ENCODE data around the gene BCL10. TPM values are rescaled to one million over a fixed set of nuclear protein-coding genes. Genes with fewer than 3 reads are reported as not detected.

BCL10 gene
- total RNA-seq, 1 donor from 2014 or later: 12.3 TPM

GRCh38 chr1:85224734-85225623 is 51.5 kb downstream of the BCL10 start:
- H3K4me1 ChIP-seq: peaks cover 11% of the 10 kb centered on the region

GRCh38 chr1:85224295-85224694 is 52.1 kb downstream of the BCL10 start:
- H3K36me3 ChIP-seq: no peaks in the 10 kb centered on the region
- no peak overlapping the region for H3K27ac ChIP-seq
- no peak for TF ChIP-seq POLR2A (IDR thresholded peaks at IDR 0.05)
- no peak for TF ChIP-seq POLR2AphosphoS5 (IDR thresholded peaks at IDR 0.05; ENCODE audit: insufficient read depth in 1 of 2, low read depth in 1 of 2)
- no peak for TF ChIP-seq CTCF (IDR thresholded peaks at IDR 0.05)
- peaks cover 11% of the 10 kb centered on the region for H3K4me1 ChIP-seq
- no peak overlapping the region for H3K4me3 ChIP-seq
- no peaks in the 10 kb centered on the region for H3K27me3 ChIP-seq
- intact Hi-C loops (cut with DNase I): no loop called here
- no peak for DNase-seq (ENCODE audit: extremely low spot score in 2 of 2)
- H3K9me3 ChIP-seq: no peaks in the 10 kb centered on the region

More at GRCh38 chr1:85224734-85225623, 51.5 kb downstream of the BCL10 start:
- Histone ChIP-seq H3K4me3 (no peak overlapping the region), H3K9me3 (no peaks in the 10 kb centered on the region), H3K27me3 (no peaks in the 10 kb centered on the region), H3K27ac (no peak overlapping the region), H3K36me3 (no peaks in the 10 kb centered on the region)
- no peak for TF ChIP-seq CTCF (IDR thresholded peaks at IDR 0.05)
- TF ChIP-seq POLR2A (IDR thresholded peaks at IDR 0.05): no peak
- no peak for TF ChIP-seq POLR2AphosphoS5 (IDR thresholded peaks at IDR 0.05; ENCODE audit: insufficient read depth in 1 of 2, low read depth in 1 of 2)
- intact Hi-C loops (cut with DNase I): no loop called here
- DNase-seq (ENCODE audit: extremely low spot score in 2 of 2): no peak

GRCh38 chr1:85223334-85223733 is 53.1 kb downstream of the BCL10 start:
- H3K9me3 ChIP-seq: no peaks in the 10 kb centered on the region
- DNase-seq (ENCODE audit: extremely low spot score in 2 of 2): no peak
- no peak overlapping the region for H3K27ac ChIP-seq

GRCh38 chr1:85220756-85221201 is 55.7 kb downstream of the BCL10 start:
- no peaks in the 10 kb centered on the region for H3K36me3 ChIP-seq
- intact Hi-C loops (cut with DNase I): no loop called here
- H3K4me1 ChIP-seq: peaks cover 11% of the 10 kb centered on the region
- no peak for TF ChIP-seq POLR2A (IDR thresholded peaks at IDR 0.05)
- TF ChIP-seq POLR2AphosphoS5 (IDR thresholded peaks at IDR 0.05; ENCODE audit: insufficient read depth in 1 of 2, low read depth in 1 of 2): no peak
- TF ChIP-seq CTCF (IDR thresholded peaks at IDR 0.05): no peak
- no peak overlapping the region for H3K4me3 ChIP-seq
- no peak overlapping the region for H3K27ac ChIP-seq
- no peaks in the 10 kb centered on the region for H3K27me3 ChIP-seq
- H3K9me3 ChIP-seq: no peaks in the 10 kb centered on the region
- no peak for DNase-seq (ENCODE audit: extremely low spot score in 2 of 2)

More at GRCh38 chr1:85223334-85223733, 53.1 kb downstream of the BCL10 start:
- Histone ChIP-seq H3K4me3 (no peak overlapping the region), H3K27me3 (no peaks in the 10 kb centered on the region), H3K36me3 (no peaks in the 10 kb centered on the region), H3K4me1 (peaks cover 11% of the 10 kb centered on the region)
- no peak for TF ChIP-seq CTCF (IDR thresholded peaks at IDR 0.05)
- TF ChIP-seq POLR2A (IDR thresholded peaks at IDR 0.05): no peak
- no peak for TF ChIP-seq POLR2AphosphoS5 (IDR thresholded peaks at IDR 0.05; ENCODE audit: insufficient read depth in 1 of 2, low read depth in 1 of 2)
- intact Hi-C loops (cut with DNase I): no loop called here
